HL-60/S4 treated with retinoic acid at 250 ng/mL for 4 days and 3 days (cell line): Measurements from ENCODE around the gene HSPG2.
"Not testable (repeated sequence)": the region's sequence is repeated elsewhere in the genome, so short reads cannot be mapped to it uniquely, and the experiment has no call there.

Source experiments
- in situ Hi-C: fragments of 300-500 bp; cut with MboI; formaldehyde crosslinking; loops from 2 replicates; pipeline ENCODE4 v1.7.0; 2022; ENCODE audit warnings: low sequenced_read_pairs

HSPG2 gene

GRCh38 chr1:21813542-21813941, 123.6 kb downstream of the HSPG2 start:
- in situ Hi-C loops, result no loop called here

GRCh38 chr1:21811875-21812305, 125.2 kb downstream of the HSPG2 start, which contains the start of gene LDLRAD2:
LDLRAD2 (plus strand) TSS chr1:21812265; CDS start chr1:21812452, 187 bp downstream.
- in situ Hi-C loops, result no loop called here

- in situ Hi-C loops, result no loop called here
Measured at GRCh38 chr1:21804536-21804935, 132.6 kb downstream of the HSPG2 start.

GRCh38 chr1:21801100-21801499, 136.0 kb downstream of the HSPG2 start:
- in situ Hi-C loops, result no loop called here

- in situ Hi-C loops, result no loop called here
Measured at GRCh38 chr1:21799730-21800129, 137.4 kb downstream of the HSPG2 start.

GRCh38 chr1:21795075-21795474, 142.0 kb downstream of the HSPG2 start:
- in situ Hi-C loops, result no loop called here

GRCh38 chr1:21794656-21795055, 142.5 kb downstream of the HSPG2 start:
- in situ Hi-C loops, result no loop called here

GRCh38 chr1:21793104-21793503, 144.0 kb downstream of the HSPG2 start:
- in situ Hi-C loops, result no loop called here

- in situ Hi-C loops, result no loop called here
Measured at GRCh38 chr1:21786640-21787039, 150.5 kb downstream of the HSPG2 start.

- in situ Hi-C loops, result not testable (repeated sequence)
Measured at GRCh38 chr1:21785764-21786163, 151.3 kb downstream of the HSPG2 start.

GRCh38 chr1:21783679-21784603, 153.2 kb downstream of the HSPG2 start:
- in situ Hi-C loops, result no loop called here

- in situ Hi-C loops, result no loop called here
Measured at GRCh38 chr1:21782868-21783678, 154.0 kb downstream of the HSPG2 start, which contains the start of gene USP48. USP48 (minus strand) TSS chr1:21783149; CDS start chr1:21782957, 192 bp downstream.

GRCh38 chr1:21782349-21782867, 154.7 kb downstream of the HSPG2 start:
- in situ Hi-C loops, result no loop called here

- in situ Hi-C loops, result no loop called here
Measured at GRCh38 chr1:21781815-21782348, 155.2 kb downstream of the HSPG2 start.

- in situ Hi-C loops, result no loop called here
Measured at GRCh38 chr1:21779613-21780521, 157.2 kb downstream of the HSPG2 start.

GRCh38 chr1:21778405-21778727, 158.7 kb downstream of the HSPG2 start:
- in situ Hi-C loops, result no loop called here

GRCh38 chr1:21776925-21777324, 160.2 kb downstream of the HSPG2 start:
- in situ Hi-C loops, result not testable (repeated sequence)

GRCh38 chr1:21775985-21776562, 161.0 kb downstream of the HSPG2 start:
- in situ Hi-C loops, result no loop called here

- in situ Hi-C loops, result no loop called here
Measured at GRCh38 chr1:21775550-21775914, 161.6 kb downstream of the HSPG2 start.
